ENCODE results near the gene USP49. TPM values are rescaled to one million over a fixed set of nuclear protein-coding genes. Genes with fewer than 3 reads are reported as not detected.

Gene USP49
- polyA plus RNA-seq, 1 of the 3 experiments (the other 2 are of a cell fraction), result 2.4 TPM

GRCh38 chr6:41790045-41790444 lies 105.1 kb downstream of the USP49 start:
- ChIA-PET CTCF (interaction anchor here (0.8 to 2.2 kb wide), 6 partner anchors 11 to 254 kb away, joined by 3 to 10 read pairs (median 4); no protein-coding TSS in a partner anchor), POLR2A (interaction anchor here (1.2 kb wide), 1 partner anchor 57 kb away, joined by 3 read pairs; no protein-coding TSS in a partner anchor)
- H3K9ac ChIP-seq, result no peak overlapping the region
- no peak for DNase-seq
- TF ChIP-seq EP300 (IDR thresholded peaks at IDR 0.05; ENCODE audit: borderline replicate concordance in 1 of 2, low read depth in 1 of 2, low read length in 1 of 2) (no peak), POLR2AphosphoS5 (IDR thresholded peaks at IDR 0.05; ENCODE audit: low read depth, low read length) (no peak), TEAD4 (IDR thresholded peaks at IDR 0.05; ENCODE audit: borderline replicate concordance, insufficient read depth) (no peak), REST (IDR thresholded peaks at IDR 0.05; ENCODE audit: low read depth, low read length) (no peak), RAD21 (IDR thresholded peaks at IDR 0.05; ENCODE audit: low read length) (no peak), GABPA (IDR thresholded peaks at IDR 0.05; ENCODE audit: low read depth) (no peak), NRF1 (IDR thresholded peaks at IDR 0.05; ENCODE audit: low read depth, low read length) (no peak), RCOR1 (IDR thresholded peaks at IDR 0.05; ENCODE audit: low read length) (no peak), USF2 (IDR thresholded peaks at IDR 0.05; ENCODE audit: borderline replicate concordance, low read depth, low read length) (no peak), IRF3 (IDR thresholded peaks at IDR 0.05; ENCODE audit: low read depth, low read length) (no peak), MEF2A (IDR thresholded peaks at IDR 0.05; ENCODE audit: borderline replicate concordance, low read depth) (no peak), MAX (IDR thresholded peaks at IDR 0.05; ENCODE audit: low read depth) (no peak), PBX3 (IDR thresholded peaks at IDR 0.05) (no peak), RXRA (IDR thresholded peaks at IDR 0.05; ENCODE audit: borderline replicate concordance, low read depth) (no peak), GATA2 (CRISPR knock-in tag; IDR thresholded peaks at IDR 0.05) (no peak), FOXM1 (IDR thresholded peaks at IDR 0.05; ENCODE audit: low read depth) (no peak), ZBTB33 (IDR thresholded peaks at IDR 0.05; ENCODE audit: borderline replicate concordance, low read depth) (no peak), FOSL2 (IDR thresholded peaks at IDR 0.05; ENCODE audit: borderline replicate concordance, low read depth) (no peak)
- peaks cover 39% of the 10 kb centered on the region for H3F3A ChIP-seq (replicated peaks; ENCODE audit: insufficient read depth)
- peaks cover 9 to 17% of the 10 kb centered on the region in 2 experiments; a peak in 2 of 4 replicates for H3K4me1 ChIP-seq (ENCODE audit: control insufficient read depth in 1 of 2, insufficient read depth in 2 of 2, low read depth in 1 of 2, low read length in 1 of 2)
- H3K9me2 ChIP-seq, result no peaks in the 10 kb centered on the region
- H3K4me3 ChIP-seq (ENCODE audit: low read depth in 2 of 2, low read length in 1 of 2), result no peak overlapping the region
- 94% methylated on average over 1 of the region's 1 CpG for WGBS (ENCODE audit: low lambda C conversion rate)
- H3K79me2 ChIP-seq (ENCODE audit: insufficient read depth), result peaks cover 26% of the 10 kb centered on the region
- no peaks in the 10 kb centered on the region for H3K9me3 ChIP-seq
- H4K20me1 ChIP-seq (ENCODE audit: insufficient read depth), result no peaks in the 10 kb centered on the region
- H3K27ac ChIP-seq (ENCODE audit: low read depth in 2 of 2, low read length in 1 of 2), result no peak overlapping the region; a peak in 1 of 4 replicates
- H3K27me3 ChIP-seq (ENCODE audit: insufficient read depth), result no peaks in the 10 kb centered on the region
- H3K36me3 ChIP-seq (replicated peaks in 1 of 2; ENCODE audit: control insufficient read depth in 1 of 2, insufficient read depth in 2 of 2, low read length in 1 of 2), result peaks cover 31 to 55% of the 10 kb centered on the region in 2 experiments
- H2AFZ ChIP-seq (ENCODE audit: low read depth), result no peak overlapping the region
- no peak overlapping the region for H3K4me2 ChIP-seq
